ENCODE data around the gene USP22.

GRCh38 chr17:20991276-20992037 is 51.4 kb downstream of the USP22 start:
- no peak for TF ChIP-seq POLR2AphosphoS5 (IDR thresholded peaks at IDR 0.05; ENCODE audit: insufficient read depth in 1 of 2, low read depth in 1 of 2)
- no peak for TF ChIP-seq CTCF (IDR thresholded peaks at IDR 0.05)
- no peak for TF ChIP-seq POLR2A (IDR thresholded peaks at IDR 0.05)
